Measurements from ENCODE around the gene SAE1. TPM values are rescaled to one million over a fixed set of nuclear protein-coding genes. Genes with fewer than 3 reads are reported as not detected.
"Not testable (repeated sequence)": the region's sequence is repeated elsewhere in the genome, so short reads cannot be mapped to it uniquely, and the experiment has no call there.

Gene SAE1
- total RNA-seq, 1 donor from 2014 or later = 96.6 TPM

- peaks cover 11% of the 10 kb centered on the region for H3K36me3 Mint-ChIP-seq (ENCODE audit: unreplicated experiment)
- no peak for DNase-seq (ENCODE audit: extremely low spot score, unreplicated experiment)
- H3K4me1 Mint-ChIP-seq (ENCODE audit: unreplicated experiment) = peaks cover 46% of the 10 kb centered on the region
- no peaks in the 10 kb centered on the region for H3K27me3 Mint-ChIP-seq (ENCODE audit: unreplicated experiment)
- no peak for TF ChIP-seq CTCF (IDR thresholded peaks at IDR 0.05)
- peak overlapping the region; percentile 97 for H3K27ac Mint-ChIP-seq (ENCODE audit: unreplicated experiment)
- peaks cover 4% of the 10 kb centered on the region for H3K9me3 Mint-ChIP-seq (ENCODE audit: unreplicated experiment)
- H3K4me3 Mint-ChIP-seq (ENCODE audit: unreplicated experiment) = peak overlapping the region; percentile 99
These were observed 481 bp upstream of the SAE1 start for GRCh38 chr19:47130120-47130588.

GRCh38 chr19:47132194-47132852 is 1.7 kb downstream of the SAE1 start:
- Mint-ChIP-seq H3K36me3 (ENCODE audit: unreplicated experiment) (peaks cover 11% of the 10 kb centered on the region), H3K4me3 (ENCODE audit: unreplicated experiment) (peak overlapping the region; percentile 99), H3K4me1 (ENCODE audit: unreplicated experiment) (peaks cover 49% of the 10 kb centered on the region), H3K27ac (ENCODE audit: unreplicated experiment) (peak overlapping the region; percentile 97), H3K9me3 (ENCODE audit: unreplicated experiment) (peaks cover 4% of the 10 kb centered on the region), H3K27me3 (ENCODE audit: unreplicated experiment) (no peaks in the 10 kb centered on the region)
- DNase-seq (ENCODE audit: extremely low spot score, unreplicated experiment) = no peak
- no peak for TF ChIP-seq CTCF (IDR thresholded peaks at IDR 0.05)

- Mint-ChIP-seq H3K27me3 (ENCODE audit: unreplicated experiment) (no peaks in the 10 kb centered on the region), H3K4me1 (ENCODE audit: unreplicated experiment) (peaks cover 49% of the 10 kb centered on the region), H3K27ac (ENCODE audit: unreplicated experiment) (peak overlapping the region; percentile 97), H3K4me3 (ENCODE audit: unreplicated experiment) (peak overlapping the region; percentile 14), H3K36me3 (ENCODE audit: unreplicated experiment) (peaks cover 11% of the 10 kb centered on the region), H3K9me3 (ENCODE audit: unreplicated experiment) (peaks cover 4% of the 10 kb centered on the region)
- DNase-seq (ENCODE audit: extremely low spot score, unreplicated experiment) = no peak
- no peak for TF ChIP-seq CTCF (IDR thresholded peaks at IDR 0.05)
These were observed 2.4 kb downstream of the SAE1 start for GRCh38 chr19:47133021-47133471.

GRCh38 chr19:47134545-47134944 is 3.9 kb downstream of the SAE1 start:
- H3K36me3 Mint-ChIP-seq (ENCODE audit: unreplicated experiment) = peaks cover 11% of the 10 kb centered on the region
- TF ChIP-seq CTCF (IDR thresholded peaks at IDR 0.05) = no peak
- no peaks in the 10 kb centered on the region for H3K27me3 Mint-ChIP-seq (ENCODE audit: unreplicated experiment)
- DNase-seq (ENCODE audit: extremely low spot score, unreplicated experiment) = no peak
- peaks cover 4% of the 10 kb centered on the region for H3K9me3 Mint-ChIP-seq (ENCODE audit: unreplicated experiment)
- H3K4me1 Mint-ChIP-seq (ENCODE audit: unreplicated experiment) = peaks cover 49% of the 10 kb centered on the region
- H3K27ac Mint-ChIP-seq (ENCODE audit: unreplicated experiment) = peak overlapping the region; percentile 69
- H3K4me3 Mint-ChIP-seq (ENCODE audit: unreplicated experiment) = no peak overlapping the region

- peaks cover 11% of the 10 kb centered on the region for H3K36me3 Mint-ChIP-seq (ENCODE audit: unreplicated experiment)
- H3K27ac Mint-ChIP-seq (ENCODE audit: unreplicated experiment) = peak overlapping the region; percentile 44
- H3K4me1 Mint-ChIP-seq (ENCODE audit: unreplicated experiment) = peaks cover 49% of the 10 kb centered on the region
- no peak for DNase-seq (ENCODE audit: extremely low spot score, unreplicated experiment)
- peaks cover 4% of the 10 kb centered on the region for H3K9me3 Mint-ChIP-seq (ENCODE audit: unreplicated experiment)
- no peak overlapping the region for H3K4me3 Mint-ChIP-seq (ENCODE audit: unreplicated experiment)
- no peaks in the 10 kb centered on the region for H3K27me3 Mint-ChIP-seq (ENCODE audit: unreplicated experiment)
- no peak for TF ChIP-seq CTCF (IDR thresholded peaks at IDR 0.05)
These were observed 4.5 kb downstream of the SAE1 start for GRCh38 chr19:47135156-47135555.

- not testable (repeated sequence) for H3K4me3 Mint-ChIP-seq (ENCODE audit: unreplicated experiment); DNase-seq (ENCODE audit: extremely low spot score, unreplicated experiment); H3K9me3 Mint-ChIP-seq (ENCODE audit: unreplicated experiment); H3K27me3 Mint-ChIP-seq (ENCODE audit: unreplicated experiment)
- Mint-ChIP-seq H3K36me3 (ENCODE audit: unreplicated experiment) (peaks cover 11% of the 10 kb centered on the region), H3K4me1 (ENCODE audit: unreplicated experiment) (peaks cover 22% of the 10 kb centered on the region), H3K27ac (ENCODE audit: unreplicated experiment) (peak overlapping the region; percentile 83)
These were observed 10.6 kb downstream of the SAE1 start for GRCh38 chr19:47141252-47141651.
